Breast epithelium (tissue), 4 donors: ENCODE measurements around the gene KRTAP9-7. TPM values are rescaled to one million over a fixed set of nuclear protein-coding genes. Genes with fewer than 3 reads are reported as not detected.
"Not testable (repeated sequence)": the region's sequence is repeated elsewhere in the genome, so short reads cannot be mapped to it uniquely, and the experiment has no call there.

ENCODE experiments used
- DNase-seq, 2 donors: peaks; one replicate each; pipeline ENCODE4 v3.0.0-alpha.2; 2019; ENCODE audit warnings: low spot score in 2 of 2
- H3K27ac ChIP-seq, 2 donors: fragments of 200-600 bp; sonication (generic) in 1 of 2; one replicate each; pipeline ENCODE4 v1.5.1; 2016 to 2019; ENCODE audit warnings: mild to moderate bottlenecking in 1 of 2
- H3K27me3 ChIP-seq, 2 donors: fragments of 200-600 bp; sonication (generic) in 1 of 2; one replicate each; pipeline versions ENCODE4 v1.5.1 to v1.6.0; 2017 to 2019; ENCODE audit warnings: control low read depth in 1 of 2, mild to moderate bottlenecking in 1 of 2
- H3K36me3 ChIP-seq: fragments of 200-600 bp; one replicate; pipeline ENCODE4 v1.5.1; 2019
- H3K4me1 ChIP-seq, 2 donors: fragments of 200-600 bp; sonication (generic); one replicate each; pipeline ENCODE4 v1.5.1; 2016 to 2019; ENCODE audit warnings: control low read depth in 1 of 2
- H3K4me3 ChIP-seq, 3 donors: fragments of 200-600 bp; sonication (generic); 1 replicate in 2 of 3; 2 replicates in 1 of 3; pipeline ENCODE4 v1.5.1; 2016 to 2019; ENCODE audit warnings: mild to moderate bottlenecking in 3 of 3, moderate library complexity in 2 of 3
- H3K9me3 ChIP-seq, 2 donors: fragments of 200-600 bp; sonication (generic) in 1 of 2; one replicate each; pipeline ENCODE4 v1.5.1; 2016 to 2019; ENCODE audit warnings: control low read depth in 1 of 2
- CTCF ChIP-seq, 3 donors: fragments of 450-650 bp; IDR thresholded peaks; one replicate each; pipeline ENCODE4 v1.5.1; 2016 to 2017; ENCODE audit warnings: antibody characterized with exemption in 3 of 3, mild to moderate bottlenecking in 3 of 3, moderate library complexity in 3 of 3
- POLR2A ChIP-seq: fragments of 450-650 bp; IDR thresholded peaks from one replicate; pipeline ENCODE4 v1.6.1; 2016; ENCODE audit warnings: antibody characterized with exemption, mild to moderate bottlenecking, moderate library complexity
- POLR2AphosphoS5 ChIP-seq, 3 donors: sonication (generic); formaldehyde crosslinking; IDR thresholded peaks; one replicate each; pipeline ENCODE4 v1.6.1; 2017; ENCODE audit warnings: antibody characterized with exemption in 3 of 3
- intact Hi-C: fragments of 100-400 bp; cut with DNase I; formaldehyde crosslinking; loops from one replicate; pipeline ENCODE4 v1.15.1; 2023; ENCODE audit warnings: low total_unique reads
- total RNA-seq, 3 donors: library from RNA; depleted of rRNA; stranded (reverse); fragments of >200 nt; gene quantifications; one replicate each; pipeline ENCODE4 v1.1.0, GENCODE V29; 2016

Gene KRTAP9-7
- total RNA-seq, 3 donors from 2014 or later = not detected

- no peak for DNase-seq
- TF ChIP-seq CTCF (IDR thresholded peaks at IDR 0.05) (no peak), POLR2A (no peak), POLR2AphosphoS5 (IDR thresholded peaks at IDR 0.05) (no peak)
- intact Hi-C loops = no loop called here
- Histone ChIP-seq H3K9me3 (no peaks in the 10 kb centered on the region), H3K4me3 (no peak overlapping the region), H3K36me3 (no peaks in the 10 kb centered on the region), H3K27ac (no peak overlapping the region), H3K4me1 (no peaks in the 10 kb centered on the region), H3K27me3 (no peaks in the 10 kb centered on the region)
These were observed 12.3 kb upstream of the KRTAP9-7 start for GRCh38 chr17:41263212-41263611.

- intact Hi-C loops = no loop called here
- Histone ChIP-seq H3K4me3 (no peak overlapping the region), H3K27ac (no peak overlapping the region), H3K36me3 (no peaks in the 10 kb centered on the region), H3K4me1 (no peaks in the 10 kb centered on the region), H3K9me3 (no peaks in the 10 kb centered on the region), H3K27me3 (no peaks in the 10 kb centered on the region)
- no peak for DNase-seq
- no peak for TF ChIP-seq POLR2A
- TF ChIP-seq POLR2AphosphoS5 (IDR thresholded peaks at IDR 0.05) = no peak
- TF ChIP-seq CTCF (IDR thresholded peaks at IDR 0.05) = no peak
These were observed 10.9 kb upstream of the KRTAP9-7 start for GRCh38 chr17:41264599-41264998.

- intact Hi-C loops = no loop called here
- Histone ChIP-seq H3K4me1 (no peaks in the 10 kb centered on the region), H3K27ac (no peak within 1 kb of the TSS), H3K27me3 (no peaks in the 10 kb centered on the region), H3K36me3 (no peaks in the 10 kb centered on the region), H3K4me3 (no peak within 1 kb of the TSS), H3K9me3 (no peaks in the 10 kb centered on the region)
- DNase-seq = no peak
- TF ChIP-seq CTCF (IDR thresholded peaks at IDR 0.05) = no peak
- no peak for TF ChIP-seq POLR2AphosphoS5 (IDR thresholded peaks at IDR 0.05)
- TF ChIP-seq POLR2A = no peak
These were observed 10.4 kb upstream of the KRTAP9-7 start, which contains the start of gene KRTAP9-6 for GRCh38 chr17:41265078-41265477. Gene KRTAP9-6 (plus strand): TSS chr17:41265378. CDS start chr17:41265378, 0 bp downstream.

GRCh38 chr17:41267711-41268110 lies 7.8 kb upstream of the KRTAP9-7 start:
- Histone ChIP-seq H3K27ac (no peak overlapping the region), H3K4me1 (no peaks in the 10 kb centered on the region), H3K4me3 (no peak overlapping the region), H3K36me3 (no peaks in the 10 kb centered on the region), H3K9me3 (no peaks in the 10 kb centered on the region), H3K27me3 (no peaks in the 10 kb centered on the region)
- intact Hi-C loops = no loop called here
- DNase-seq = no peak
- TF ChIP-seq POLR2AphosphoS5 (IDR thresholded peaks at IDR 0.05) (no peak), CTCF (IDR thresholded peaks at IDR 0.05) (no peak), POLR2A (no peak)

GRCh38 chr17:41271323-41271722 lies 4.2 kb upstream of the KRTAP9-7 start:
- H3K27me3 ChIP-seq, H3K9me3 ChIP-seq, H3K4me3 ChIP-seq, H3K36me3 ChIP-seq, H3K27ac ChIP-seq, H3K4me1 ChIP-seq, DNase-seq, intact Hi-C loops: not testable (repeated sequence)

GRCh38 chr17:41271858-41272257 lies 3.6 kb upstream of the KRTAP9-7 start:
- Histone ChIP-seq H3K4me1 (no peaks in the 10 kb centered on the region), H3K4me3 (no peak overlapping the region), H3K27me3 (no peaks in the 10 kb centered on the region), H3K36me3 (no peaks in the 10 kb centered on the region), H3K9me3 (no peaks in the 10 kb centered on the region), H3K27ac (no peak overlapping the region)
- TF ChIP-seq POLR2A (no peak), CTCF (IDR thresholded peaks at IDR 0.05) (no peak), POLR2AphosphoS5 (IDR thresholded peaks at IDR 0.05) (no peak)
- DNase-seq = no peak
- intact Hi-C loops = no loop called here
